HG02571 (cell line): ENCODE results near the gene NUDT14.

Source experiments
- ATAC-seq: cut with Tn5 transposase; IDR thresholded peaks from one replicate; pipeline ENCODE4 v1.9.1; 2021; ENCODE audit warnings: mild to moderate bottlenecking, moderate library complexity; ENCODE audit not compliant: unreplicated experiment

NUDT14 gene

DNA sequence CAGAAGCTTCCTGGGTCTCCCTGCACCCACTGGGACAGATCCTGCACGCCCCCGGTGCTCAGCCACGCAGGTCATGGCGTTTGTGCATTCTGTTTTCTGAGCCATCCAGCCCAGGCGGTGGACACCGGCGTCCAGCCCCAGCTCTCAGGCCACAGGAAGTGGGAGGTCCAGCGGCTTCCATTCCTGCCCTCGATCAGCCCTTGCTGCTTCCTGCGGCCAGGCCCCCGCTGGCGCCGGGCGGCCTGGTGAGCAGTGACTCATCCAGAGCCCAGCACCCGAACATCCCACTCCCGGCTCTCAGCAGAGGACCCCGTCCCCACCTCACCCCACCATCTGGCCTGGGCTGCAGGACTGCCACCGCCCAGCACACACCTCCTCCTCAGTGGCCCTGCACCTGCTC lies 18.0 kb upstream of the NUDT14 start:
- ATAC-seq = no peak

DNA sequence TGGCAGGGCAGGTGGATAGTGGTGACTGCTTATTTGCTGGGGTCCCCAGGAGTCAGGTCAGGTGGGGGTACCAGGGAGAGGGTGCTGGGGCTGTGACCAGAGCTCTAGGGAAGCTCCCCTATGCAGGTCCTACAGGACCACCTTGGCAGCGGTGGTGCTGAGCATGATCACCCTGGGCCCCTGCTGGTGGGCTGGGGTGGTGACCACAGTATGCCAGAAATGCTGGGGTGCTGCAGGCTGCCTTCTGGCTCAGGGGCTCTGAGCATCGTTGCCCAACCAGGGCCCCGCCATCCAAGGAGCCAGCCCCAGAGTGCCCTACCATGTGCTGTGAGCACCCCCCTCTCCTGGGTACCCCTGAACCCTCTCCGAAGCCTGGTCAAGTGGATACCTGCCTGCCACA lies 17.5 kb upstream of the NUDT14 start:
- ATAC-seq = no peak

DNA sequence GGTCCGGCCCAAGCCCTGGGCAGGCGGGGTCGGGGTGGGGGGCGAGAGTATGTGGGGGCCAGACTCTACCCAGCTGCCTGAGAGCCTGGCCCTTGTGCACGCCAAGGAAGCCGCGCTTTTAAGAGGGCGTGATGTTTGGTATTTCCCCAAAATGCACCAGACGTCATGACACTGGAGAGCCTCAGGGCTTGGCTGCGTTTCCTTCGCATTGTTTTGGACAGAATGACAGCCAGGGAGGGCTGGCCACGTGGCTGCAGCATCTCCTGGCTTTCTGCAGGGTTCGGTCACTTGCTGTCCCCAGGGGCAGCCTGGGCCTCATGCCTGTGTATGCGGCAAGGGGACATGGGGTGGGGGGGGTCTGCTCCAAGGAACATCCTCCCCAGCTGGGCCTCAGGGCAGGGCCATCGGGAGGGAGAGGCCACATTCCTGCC lies 16.1 kb upstream of the NUDT14 start:
- ATAC-seq = no peak

DNA sequence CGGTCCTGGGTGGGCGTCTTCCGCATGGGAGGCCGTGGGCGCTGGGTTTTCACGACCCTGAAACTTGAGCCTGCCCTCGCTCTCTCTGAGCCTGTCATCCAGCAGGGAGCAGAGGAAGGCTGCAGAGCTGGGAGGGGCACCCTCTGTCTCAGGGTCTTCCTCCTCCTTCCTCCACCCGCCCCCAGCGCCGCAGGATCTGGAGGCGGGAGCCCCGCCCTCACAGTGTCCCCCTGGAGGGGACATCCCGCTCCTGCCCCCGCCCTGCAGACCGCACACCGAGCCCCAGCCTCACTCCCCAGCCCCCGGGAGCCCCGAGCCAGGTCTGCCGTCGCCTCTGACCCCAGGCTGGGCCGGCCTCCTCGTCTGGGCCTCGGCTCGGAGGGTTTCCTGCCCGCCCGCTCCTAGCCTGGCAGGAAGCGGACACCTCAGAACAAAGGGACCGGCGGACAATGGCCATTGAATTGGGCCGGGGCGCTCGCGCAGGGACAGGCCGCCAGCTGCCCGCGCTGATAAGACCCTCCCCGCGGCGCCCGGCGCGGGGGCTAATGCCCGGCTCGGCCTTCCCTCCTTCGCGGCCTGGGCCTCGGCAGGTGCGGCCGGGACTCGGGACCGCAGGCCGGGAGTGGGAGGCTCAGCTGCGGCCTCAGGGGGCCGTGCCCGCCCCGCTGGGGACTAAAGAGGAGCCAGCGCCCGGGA lies 15.3 kb upstream of the NUDT14 start:
- no peak for ATAC-seq

DNA sequence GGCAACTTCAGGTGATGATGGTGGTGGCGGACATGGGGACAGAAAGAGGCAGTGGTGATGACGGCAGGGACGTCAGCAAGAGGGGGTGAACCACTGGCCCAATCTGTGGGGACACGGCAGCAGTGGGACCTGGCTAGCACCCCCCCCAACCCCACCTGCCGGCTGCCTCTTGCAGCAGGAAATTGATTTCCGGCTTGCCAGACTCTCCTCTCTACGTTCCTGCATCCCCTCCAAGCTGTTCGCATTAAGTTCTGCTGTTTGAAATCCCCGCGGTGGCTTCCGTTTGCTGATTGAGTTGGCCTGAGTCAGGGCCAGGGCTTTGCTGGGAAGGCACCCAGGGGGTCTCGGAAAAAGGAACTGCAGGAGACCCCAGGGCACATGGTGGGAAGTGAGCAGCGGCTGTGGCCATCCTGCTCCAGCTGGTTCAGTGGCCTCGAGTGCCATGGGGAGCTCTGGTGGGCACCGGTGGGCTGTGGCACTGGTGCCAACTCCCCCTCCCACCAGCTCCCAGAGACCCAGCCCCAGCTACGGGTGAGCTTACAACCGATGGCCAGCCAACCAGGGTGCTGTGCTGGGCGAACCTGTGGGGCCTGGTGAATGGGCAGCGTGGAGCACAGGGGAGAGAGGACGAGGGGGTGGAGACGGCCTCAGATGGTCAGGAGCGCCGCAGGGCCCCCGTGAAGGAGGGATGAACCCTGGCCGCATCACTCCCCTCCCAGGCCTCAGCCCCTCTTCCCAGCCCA lies 14.6 kb upstream of the NUDT14 start:
- no peak for ATAC-seq

DNA sequence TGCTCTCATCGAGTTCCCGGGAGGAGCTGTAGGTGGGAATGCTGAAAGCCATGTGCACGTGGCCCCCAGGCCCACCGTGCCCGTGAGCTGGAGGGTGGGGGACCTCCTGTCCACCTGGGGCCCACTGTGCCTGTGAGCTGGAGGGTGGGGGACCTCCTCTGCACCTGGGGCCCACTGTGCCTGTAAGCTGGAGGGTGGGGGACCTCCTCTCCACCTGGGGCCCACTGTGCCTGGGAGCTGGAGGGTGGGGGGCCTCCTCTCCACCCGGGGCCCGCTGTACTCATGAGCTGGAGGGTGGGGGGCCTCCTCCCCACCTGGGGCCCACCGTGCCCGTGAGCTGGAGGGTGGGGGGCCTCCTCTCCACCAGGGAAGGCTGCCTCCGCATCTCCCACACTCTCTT lies 13.9 kb upstream of the NUDT14 start:
- no peak for ATAC-seq

DNA sequence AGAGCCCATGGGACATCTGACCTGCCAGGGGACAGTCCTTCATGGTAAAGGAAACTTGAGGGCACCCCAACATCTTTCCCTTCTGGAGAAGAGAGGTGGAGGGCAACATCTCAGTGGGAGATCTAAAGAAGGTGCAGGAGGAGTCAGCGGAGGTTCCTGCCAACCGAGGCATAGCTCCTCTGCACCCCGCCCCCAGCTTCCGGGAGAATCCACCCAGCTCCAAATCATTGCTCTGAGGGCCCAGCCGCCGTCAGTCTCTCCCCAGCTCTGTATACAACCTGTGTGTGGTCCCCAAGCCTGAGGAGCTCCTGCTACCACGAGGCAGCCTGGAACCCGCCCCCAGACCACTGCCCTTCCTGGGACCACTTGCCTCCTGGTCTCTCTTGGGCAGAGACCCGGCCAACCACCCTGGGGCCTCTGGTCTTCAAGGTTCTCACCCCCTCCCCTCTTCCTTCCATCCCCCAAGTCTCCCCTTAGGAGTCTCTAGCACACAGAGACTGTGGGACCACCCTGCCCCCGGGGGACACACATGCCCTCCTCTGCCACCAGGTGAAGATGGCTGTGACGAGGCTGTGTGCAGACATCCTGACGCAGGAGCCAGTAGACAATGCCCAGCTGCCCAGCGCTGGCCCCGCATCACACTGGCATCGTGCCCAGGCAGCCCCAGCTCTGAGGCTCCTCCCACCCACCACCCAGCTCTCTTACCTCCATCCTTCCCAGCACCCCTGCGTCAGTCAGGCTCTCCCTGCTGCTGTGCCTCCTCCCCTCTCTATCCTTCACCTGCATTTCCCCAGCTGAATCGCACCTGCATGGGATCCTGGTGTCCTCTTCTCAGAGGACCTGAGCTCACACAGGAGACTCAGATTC lies 13.0 kb upstream of the NUDT14 start:
- no peak for ATAC-seq

DNA sequence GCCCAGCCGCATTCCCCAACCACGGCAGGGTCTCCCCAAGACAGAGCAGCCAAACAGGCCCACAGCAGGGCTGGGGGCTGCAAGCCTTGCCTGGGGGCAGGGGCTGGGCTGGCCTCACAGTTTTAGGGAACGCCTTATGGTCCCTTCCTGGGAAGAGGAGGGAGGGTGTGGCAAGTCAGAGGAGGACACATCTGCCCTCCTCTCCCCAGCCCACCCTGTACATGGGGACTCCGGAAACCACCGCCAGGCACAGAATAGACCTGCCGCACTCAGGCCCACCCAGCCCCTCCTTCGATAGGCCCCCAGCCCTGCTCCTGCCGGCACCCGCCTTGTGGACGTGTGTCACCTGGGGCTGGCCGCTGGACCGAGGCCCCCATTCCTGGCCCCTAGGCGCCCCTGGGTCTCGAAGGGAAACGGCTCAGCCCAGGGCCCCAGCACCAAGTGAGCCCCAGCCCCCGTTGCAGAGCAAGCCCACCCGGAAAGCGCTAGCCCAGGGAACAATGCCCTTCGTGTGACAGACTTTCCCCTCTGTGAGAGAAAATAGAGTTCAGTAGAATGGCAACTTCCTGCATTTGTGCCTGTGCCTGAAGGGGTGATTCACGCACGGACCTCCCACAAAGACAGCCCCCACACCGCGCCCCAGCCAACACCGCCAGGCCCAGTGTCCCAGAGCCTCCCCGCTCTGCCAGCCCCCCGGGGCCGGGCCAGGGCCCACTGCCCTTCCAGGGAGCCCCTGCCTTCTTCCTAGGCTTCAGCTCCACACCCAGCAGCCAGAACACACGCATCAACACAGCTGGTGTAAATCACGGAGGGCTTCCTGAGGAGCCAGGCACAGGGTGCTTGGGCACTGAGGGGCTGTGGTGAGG lies 12.0 kb upstream of the NUDT14 start:
- ATAC-seq = no peak

DNA sequence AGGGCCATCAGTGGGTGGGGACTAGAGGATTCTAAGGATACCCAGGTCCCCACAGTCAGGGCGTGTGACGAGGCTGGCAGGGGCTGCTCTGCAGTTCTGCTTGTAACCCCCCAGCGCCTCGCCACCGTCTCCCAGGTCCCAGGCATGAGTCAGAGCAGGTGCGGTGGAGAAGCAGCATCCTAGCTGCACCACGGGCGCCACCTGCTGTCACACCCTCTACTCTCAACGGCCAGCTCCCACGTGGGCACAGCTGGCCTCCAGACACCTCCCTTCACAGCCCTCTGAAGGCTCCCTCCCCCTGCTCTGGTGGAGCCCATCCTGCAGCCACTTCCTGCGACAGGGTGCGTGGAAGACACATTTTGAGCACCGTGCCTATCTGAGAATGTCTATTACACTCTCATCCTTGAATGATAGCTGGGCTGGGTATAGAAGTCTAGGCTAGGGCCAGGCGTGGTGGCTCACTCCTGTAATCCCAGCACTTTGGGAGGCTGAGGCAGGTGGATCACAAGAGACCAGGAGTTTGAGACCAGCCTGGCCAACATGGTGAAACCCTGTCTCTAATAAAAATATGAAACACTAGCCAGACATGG lies 6.9 kb upstream of the NUDT14 start:
- ATAC-seq = no peak

DNA sequence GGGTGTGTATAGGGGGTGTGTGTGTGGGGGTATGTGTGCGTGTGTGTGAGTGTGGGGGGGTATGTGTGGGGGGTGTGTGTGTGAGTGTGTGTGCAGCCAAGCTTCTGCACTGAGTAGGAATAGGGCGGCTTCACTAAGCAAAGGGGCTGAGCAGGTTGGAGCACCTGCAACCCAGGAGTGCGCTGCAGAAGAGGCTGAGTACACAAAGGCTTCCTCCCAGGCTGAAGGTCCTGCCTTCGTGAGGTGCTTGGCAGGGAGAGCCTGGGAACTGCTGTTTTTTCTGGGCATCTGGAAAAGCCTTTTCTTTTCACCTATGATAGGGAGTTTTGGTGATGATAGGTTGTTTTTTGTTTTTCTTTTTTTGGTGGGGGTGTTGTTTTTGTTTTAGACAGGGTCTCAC lies 6.0 kb upstream of the NUDT14 start:
- ATAC-seq = no peak

DNA sequence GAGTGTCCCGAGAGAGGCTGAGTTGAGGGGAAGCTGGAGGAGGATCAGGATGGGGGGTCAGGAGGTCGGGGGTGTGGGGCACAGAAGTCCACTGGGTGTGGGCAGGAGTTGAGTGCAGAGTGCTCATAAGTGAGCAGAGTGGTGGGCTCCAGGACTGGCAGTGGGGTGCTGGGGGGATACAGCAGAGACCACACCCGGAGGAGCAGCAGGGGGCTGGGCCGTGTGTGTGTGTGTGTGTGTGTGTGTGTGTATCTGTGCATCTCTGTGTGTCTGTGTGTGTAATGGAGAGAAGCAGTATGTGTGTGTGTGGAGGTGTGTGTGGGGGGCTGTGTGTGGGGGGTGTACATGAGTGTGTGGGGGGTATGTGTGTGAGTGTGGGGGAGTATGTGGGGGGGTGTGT lies 4.9 kb upstream of the NUDT14 start:
- no peak for ATAC-seq

DNA sequence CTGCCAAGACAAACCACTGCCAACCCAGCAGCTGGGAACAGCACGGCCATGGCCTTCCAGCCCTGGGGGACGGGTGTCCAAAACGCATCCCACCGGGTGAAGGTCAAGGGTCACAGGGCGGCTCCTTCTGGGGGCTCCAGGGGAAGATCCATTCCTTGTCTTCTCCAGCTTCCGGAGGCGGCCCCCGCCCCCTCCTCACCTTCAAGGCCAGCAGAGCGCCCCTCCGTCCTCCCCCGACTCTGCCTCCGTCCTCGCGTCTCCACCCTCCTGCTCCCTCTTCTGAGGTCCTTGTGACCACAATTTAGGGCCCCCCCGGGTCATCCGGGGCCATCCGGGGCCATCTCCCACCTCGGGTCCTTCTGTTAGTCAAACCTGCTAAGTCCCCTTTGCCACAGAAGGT lies 3.9 kb upstream of the NUDT14 start:
- no peak for ATAC-seq

DNA sequence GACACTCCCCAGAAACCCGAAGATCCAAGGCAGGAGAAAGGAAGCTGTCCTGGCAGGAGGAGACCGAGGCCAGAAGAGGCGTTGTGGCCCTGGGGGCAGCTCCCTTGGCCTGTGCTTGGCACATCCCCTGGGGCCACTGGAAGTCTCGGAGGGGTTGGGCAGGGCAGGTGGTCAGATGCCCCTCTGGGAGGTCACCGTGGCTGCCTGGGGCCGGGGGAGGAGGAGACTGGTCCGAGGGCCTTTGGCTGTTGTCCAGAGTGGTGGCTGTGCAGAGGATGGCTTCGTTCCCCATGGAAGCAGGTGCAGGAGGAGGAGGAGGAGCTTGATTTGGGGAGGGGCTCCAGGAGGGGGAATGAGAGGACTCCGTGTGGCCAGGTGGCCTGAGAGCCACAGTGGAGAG lies 3.3 kb upstream of the NUDT14 start:
- ATAC-seq = no peak

DNA sequence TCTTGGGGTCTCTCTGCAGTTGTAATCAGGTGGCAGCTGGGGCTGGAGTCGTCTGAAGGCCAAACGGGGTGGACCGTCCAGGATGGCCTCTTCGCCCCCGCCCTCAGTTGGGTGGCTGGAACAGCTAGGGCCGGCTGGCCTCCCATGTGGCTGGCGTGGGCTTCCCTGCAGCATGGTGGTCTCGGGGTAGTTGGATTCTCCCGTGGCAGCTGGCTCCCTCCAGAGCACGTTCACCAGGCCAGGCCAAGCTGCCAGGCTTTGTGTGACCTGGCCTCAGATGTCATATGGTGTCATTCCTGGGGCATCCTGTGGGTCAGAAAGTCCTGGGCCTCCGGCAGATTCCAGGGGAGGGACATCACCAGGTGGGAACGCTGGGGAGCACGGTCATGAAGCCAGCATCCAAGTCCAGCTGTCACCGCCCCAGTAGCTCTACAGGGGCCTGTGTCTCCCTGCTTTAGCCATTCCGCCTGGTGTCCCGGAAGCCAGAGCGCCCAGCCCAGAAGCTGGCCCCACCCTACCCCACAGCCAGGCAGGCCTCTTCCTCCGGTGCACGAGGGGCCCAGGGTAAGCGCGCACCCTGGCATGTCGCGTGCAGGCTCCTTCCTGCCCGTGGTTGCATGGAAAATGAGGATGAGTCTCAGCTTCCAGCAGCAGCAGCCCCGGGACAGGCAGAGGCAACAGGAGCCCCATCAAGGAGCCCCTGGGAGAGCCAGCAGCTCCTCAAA lies 1.3 kb upstream of the NUDT14 start:
- ATAC-seq = no peak

DNA sequence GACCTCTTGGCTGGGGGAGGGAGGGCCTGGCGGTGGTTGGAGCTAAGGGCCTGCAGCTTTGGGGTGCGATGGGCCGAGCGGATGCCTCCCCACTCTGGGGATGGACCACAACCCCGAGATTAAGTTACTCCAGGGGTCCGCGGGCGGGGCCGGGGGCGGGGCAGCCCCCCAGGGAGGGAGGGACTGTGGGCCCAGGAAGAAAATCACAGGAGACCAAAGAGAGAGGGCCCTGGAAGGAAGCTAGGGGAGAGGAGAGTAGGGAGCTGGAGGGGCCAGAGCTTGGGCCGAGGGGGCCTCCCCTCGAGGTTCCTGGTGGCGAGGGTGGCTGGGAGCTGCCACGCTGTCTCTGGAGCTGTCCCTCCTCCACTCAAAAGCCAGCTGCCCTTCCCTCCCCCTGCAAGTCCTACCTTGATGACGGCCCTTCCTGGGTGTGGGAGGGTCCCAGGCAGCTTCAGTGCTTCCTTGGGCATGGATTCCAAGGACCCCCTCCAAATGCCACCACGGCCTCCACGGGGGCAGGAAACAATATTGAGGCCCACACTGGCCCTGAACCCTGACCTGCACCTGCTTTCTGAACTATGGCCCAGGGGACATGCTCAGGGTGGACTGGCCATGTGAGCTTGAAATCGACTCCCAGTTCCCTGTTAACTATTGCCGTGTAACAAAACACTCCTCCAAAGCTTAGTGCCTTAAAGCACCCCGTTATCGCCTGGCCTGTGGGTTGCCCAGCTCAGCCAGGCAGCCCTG lies 610 bp upstream of the NUDT14 start:
- ATAC-seq = no peak

DNA sequence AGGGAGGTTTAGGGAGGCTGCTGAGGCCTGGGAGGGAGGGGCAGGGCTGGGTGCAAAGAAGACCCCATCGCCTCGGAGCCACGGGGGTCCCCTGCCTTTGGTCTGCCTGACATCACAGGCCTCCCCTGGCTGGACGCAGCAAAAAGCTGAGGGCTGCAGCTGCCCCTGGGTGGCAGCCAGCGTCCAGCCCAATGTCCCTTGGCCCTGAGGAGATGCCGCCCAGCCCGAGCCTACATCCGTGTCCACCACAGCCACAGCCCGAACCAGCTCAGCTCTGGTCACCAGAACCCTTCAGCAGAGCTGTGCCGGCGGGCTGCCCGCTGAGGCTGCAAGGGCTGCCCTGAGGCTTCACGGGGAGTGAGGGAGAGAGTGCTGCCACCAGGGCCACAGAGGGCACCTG lies 1.9 kb downstream of the NUDT14 start:
- ATAC-seq = no peak

DNA sequence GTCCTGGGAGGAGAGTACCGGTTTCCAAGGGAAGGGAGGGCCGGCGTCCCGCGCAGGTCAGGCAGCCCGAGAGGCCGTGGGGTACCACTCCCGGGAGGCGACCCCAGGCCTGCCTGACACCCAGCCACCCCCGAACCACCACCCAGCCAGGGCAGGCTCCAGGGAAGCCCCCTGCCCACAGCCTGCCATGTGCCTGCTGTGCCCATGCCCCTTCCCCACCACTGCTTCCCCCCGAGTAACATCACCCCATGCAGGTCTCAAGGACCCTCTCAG lies 2.3 kb downstream of the NUDT14 start:
- ATAC-seq = no peak

DNA sequence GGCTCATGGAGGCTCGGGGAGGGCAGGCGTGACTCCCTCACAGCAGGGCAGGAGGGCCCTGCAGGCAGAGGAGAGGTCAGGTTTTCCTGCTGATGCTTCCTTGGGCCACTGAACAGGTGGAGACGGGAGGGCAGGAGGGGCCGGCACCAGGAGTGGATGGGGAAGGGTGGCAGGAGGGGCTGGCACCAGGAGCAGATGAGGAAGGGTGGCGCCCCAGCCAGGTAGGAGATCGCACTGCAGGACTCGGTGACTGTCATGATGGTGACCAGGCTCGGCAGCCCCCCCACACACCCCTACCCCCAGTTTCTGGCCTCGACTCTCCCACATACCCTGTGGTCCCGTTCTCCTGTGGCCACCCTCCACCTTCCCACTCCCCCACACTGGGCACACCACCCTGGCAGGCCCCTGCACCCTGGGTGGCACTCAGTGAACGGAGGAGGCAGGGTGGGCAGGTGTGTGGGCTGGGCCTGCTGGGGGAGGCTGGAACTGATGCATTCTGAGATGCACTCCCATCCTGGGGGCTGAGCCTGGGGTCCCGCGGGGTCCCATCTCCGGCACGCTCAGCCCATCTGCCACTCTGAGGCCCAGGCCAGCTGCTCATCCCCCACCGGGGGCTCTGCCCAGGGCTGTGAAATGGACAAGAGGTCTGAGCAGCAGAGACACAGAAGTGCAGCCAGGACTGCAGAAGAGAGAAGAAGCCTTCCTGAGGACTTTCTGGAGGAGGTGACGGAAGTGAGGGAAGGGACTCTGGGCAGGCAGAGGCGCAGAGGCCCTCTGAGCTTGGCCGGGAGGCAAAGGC lies 2.8 kb downstream of the NUDT14 start:
- no peak for ATAC-seq

DNA sequence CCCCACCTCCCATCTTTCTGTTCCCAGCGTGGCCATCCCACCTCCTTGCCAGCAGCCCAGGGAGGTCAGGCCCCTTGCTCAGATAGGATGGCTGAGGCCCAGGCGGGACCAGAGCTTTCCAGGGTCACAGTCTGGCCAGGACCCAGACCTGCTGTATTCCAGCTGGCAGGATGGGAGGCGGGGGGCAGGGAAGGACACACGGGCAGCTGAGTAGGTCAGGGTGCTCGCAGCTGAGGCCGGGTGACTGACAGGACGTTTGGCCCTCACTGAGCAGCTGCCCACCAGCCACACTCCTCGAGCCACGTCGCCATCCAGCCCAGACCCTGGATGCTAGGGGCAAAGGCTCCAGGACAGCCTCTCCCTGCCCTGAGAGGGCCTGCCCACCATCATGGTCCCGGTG lies 4.0 kb downstream of the NUDT14 start:
- ATAC-seq = no peak
